WI38 (cell line): ENCODE results near the gene OR9Q1.
"Not testable (repeated sequence)": the region's sequence is repeated elsewhere in the genome, so short reads cannot be mapped to it uniquely, and the experiment has no call there.

Source experiments
- H3K4me3 ChIP-seq: 2 replicates; pipeline ENCODE4 v1.5.1; 2011; ENCODE audit warnings: low read depth, mild to moderate bottlenecking, control low read depth, low read length
- CTCF ChIP-seq: IDR thresholded peaks from 2 replicates; pipeline ENCODE4 v1.5.1; 2012; ENCODE audit warnings: low read depth, mild to moderate bottlenecking, control low read depth, low read length

OR9Q1 gene

GRCh38 chr11:58192229-58192628 is 168.5 kb downstream of the OR9Q1 start:
- H3K4me3 ChIP-seq = no peak overlapping the region
- TF ChIP-seq CTCF = no peak

- no peak overlapping the region for H3K4me3 ChIP-seq
- TF ChIP-seq CTCF = no peak
Measured at GRCh38 chr11:58193391-58193790, 169.7 kb downstream of the OR9Q1 start.

GRCh38 chr11:58195939-58196338 is 172.3 kb downstream of the OR9Q1 start:
- TF ChIP-seq CTCF = no peak
- no peak overlapping the region for H3K4me3 ChIP-seq

- H3K4me3 ChIP-seq = no peak overlapping the region
- TF ChIP-seq CTCF = no peak
Measured at GRCh38 chr11:58199271-58199670, 175.6 kb downstream of the OR9Q1 start.

GRCh38 chr11:58204042-58204441 is 180.4 kb downstream of the OR9Q1 start, which contains the start of gene OR1S2:
Gene OR1S2 (minus strand): TSS chr11:58204142. CDS start chr11:58204142, 0 bp downstream.
- no peak within 1 kb of the TSS for H3K4me3 ChIP-seq
- TF ChIP-seq CTCF = no peak

GRCh38 chr11:58212420-58212819 is 188.7 kb downstream of the OR9Q1 start, which contains the start of gene OR1S1:
Gene OR1S1 (plus strand): TSS chr11:58212720.
- not testable (repeated sequence) for H3K4me3 ChIP-seq

GRCh38 chr11:58216476-58216875 is 192.8 kb downstream of the OR9Q1 start:
- TF ChIP-seq CTCF = no peak
- no peak overlapping the region for H3K4me3 ChIP-seq

- H3K4me3 ChIP-seq = no peak overlapping the region
- TF ChIP-seq CTCF = no peak
Measured at GRCh38 chr11:58222721-58223120, 199.0 kb downstream of the OR9Q1 start.
